ENCODE data around the gene PDE3A.

GRCh38 chr12:20520532-20520931 is 152.2 kb downstream of the PDE3A start:
- TF ChIP-seq CTCF (conservative IDR thresholded peaks at IDR 0.05; ENCODE audit: low read depth, low read length) (no peak), EZH2 (IDR thresholded peaks at IDR 0.05; ENCODE audit: low read length, unreplicated experiment) (no peak), EZH2phosphoT487 (IDR thresholded peaks at IDR 0.05; ENCODE audit: borderline replicate concordance, low read length) (no peak)

All from PC-3 (cell line).